Head of caudate nucleus (tissue), 42 donors: ENCODE measurements around the gene TRMT44.
A peak's percentile ranks its signal among the peaks of the same experiment; 100 is the strongest.
"Not testable (repeated sequence)": the region's sequence is repeated elsewhere in the genome, so short reads cannot be mapped to it uniquely, and the experiment has no call there.

Source experiments
- DNase-seq, 42 donors: peaks; one replicate each; pipeline versions ENCODE4 v3.0.0 to v3.0.0-alpha.2; 2020 to 2021; ENCODE audit warnings: mixed read lengths in 7 of 42
- intact Hi-C: fragments of 100-400 bp; cut with DNase I; formaldehyde crosslinking; loops from one replicate; pipeline ENCODE4 v1.15.0; 2022

The TRMT44 gene

DNA sequence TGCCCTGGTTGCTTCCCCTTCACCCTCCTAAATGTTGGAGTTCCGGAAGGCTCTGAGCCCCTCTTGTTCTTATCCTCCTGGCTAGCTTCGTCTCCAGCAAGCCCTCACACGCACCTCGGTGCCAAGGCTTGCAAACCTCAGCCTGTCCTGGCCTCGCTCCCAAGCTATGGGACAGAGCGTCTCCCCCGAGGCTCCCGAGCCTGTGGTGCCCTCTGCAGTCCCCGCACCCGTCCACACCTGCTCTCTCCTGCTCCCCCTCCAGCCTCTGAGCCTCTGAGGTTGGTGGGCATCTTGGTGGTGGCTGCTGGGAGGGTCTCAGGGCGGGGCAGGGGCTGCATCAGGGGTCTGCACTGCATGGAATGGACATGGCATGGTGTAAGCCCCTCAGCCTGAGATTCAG is 63.2 kb downstream of the TRMT44 start:
- intact Hi-C loops, result no loop called here

DNA sequence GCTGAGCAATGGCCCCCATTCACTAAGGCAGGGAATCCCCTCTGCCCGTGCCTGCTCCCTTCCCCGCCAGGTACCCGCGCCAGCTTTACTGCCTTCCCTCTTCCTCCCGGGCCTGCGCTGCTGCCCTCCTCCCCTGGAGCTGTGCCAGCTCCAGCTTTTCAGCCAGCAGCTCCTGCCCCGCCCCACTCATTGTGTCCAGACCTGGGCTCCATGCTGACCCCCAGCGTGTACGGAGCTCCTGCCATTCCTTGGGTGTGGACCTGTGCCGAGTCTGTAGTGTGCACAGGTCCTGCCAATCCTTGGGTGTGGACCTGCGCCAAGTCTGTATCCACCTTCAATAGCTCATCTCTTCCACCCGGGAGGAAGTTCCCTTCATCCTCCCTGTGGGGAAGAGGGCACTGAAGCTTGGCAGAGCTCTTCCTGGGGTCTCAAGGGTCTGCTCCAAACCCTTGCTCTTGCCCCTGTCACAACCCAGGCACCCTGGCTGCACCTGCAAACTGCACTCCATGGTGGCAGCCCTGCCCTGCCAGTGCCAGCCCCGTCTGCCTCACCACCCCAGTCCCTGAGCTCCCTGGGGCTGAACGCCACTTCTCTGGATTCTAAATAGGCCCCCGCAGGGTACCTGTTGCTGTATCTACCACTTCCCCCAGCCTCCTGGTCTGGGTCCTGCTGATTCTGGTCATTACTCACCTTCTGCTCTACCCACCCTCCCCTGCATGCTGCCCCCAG is 63.9 kb downstream of the TRMT44 start:
- intact Hi-C loops, result no loop called here
- DNase-seq, result no peak

More for the DNA sequence above, 63.2 kb downstream of the TRMT44 start:
- peak in 4 of 42 donors; percentile 15 to 26 (median 20) for DNase-seq

DNA sequence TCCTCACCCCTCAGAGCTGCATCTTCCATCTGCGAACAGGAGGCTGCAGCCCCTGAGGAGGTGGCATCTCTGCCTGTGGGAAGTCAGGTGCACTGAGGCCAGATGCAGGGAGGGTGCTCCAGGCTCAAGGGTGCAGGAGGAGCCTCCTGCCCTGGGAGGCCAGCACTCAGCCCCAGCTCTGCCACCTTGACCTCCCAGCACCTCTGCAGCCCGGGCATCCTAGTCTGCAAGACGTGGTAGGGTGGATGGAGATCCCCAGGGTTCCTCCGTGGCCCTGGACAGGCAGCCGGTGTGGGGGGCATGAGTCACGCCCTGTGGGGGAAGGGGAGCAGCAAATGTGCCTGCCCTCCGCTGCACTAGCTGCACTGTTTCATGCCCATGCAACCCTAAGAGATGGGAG is 64.7 kb downstream of the TRMT44 start:
- DNase-seq, result no peak
- intact Hi-C loops, result no loop called here

DNA sequence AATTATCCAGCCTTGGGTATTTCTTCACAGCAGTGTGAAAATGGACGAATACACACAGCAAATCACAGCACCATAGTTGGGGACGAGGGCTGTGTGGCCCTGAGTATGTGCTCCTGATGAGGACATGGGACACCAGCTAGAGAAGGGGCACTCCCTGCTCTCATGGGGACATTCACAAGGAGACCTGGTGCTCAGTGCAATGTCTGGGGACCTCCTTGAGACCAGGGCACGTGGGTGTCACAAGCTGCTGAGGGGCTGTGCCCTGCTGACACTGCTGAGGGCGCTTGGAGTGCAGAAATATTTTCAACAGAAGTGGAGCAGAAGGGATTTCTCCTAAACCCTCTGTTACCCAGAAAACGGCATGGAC is 65.4 kb downstream of the TRMT44 start:
- intact Hi-C loops, result no loop called here
- DNase-seq, result no peak

GRCh38 chr4:8506373-8507195 is 66.0 kb downstream of the TRMT44 start:
- intact Hi-C loops, result no loop called here
- peak in 13 of 42 donors; percentile 11 to 58 (median 32) for DNase-seq

GRCh38 chr4:8507196-8507570 is 66.6 kb downstream of the TRMT44 start:
- intact Hi-C loops, result no loop called here
- DNase-seq, result peak in 1 of 42 donors; percentile 28

DNA sequence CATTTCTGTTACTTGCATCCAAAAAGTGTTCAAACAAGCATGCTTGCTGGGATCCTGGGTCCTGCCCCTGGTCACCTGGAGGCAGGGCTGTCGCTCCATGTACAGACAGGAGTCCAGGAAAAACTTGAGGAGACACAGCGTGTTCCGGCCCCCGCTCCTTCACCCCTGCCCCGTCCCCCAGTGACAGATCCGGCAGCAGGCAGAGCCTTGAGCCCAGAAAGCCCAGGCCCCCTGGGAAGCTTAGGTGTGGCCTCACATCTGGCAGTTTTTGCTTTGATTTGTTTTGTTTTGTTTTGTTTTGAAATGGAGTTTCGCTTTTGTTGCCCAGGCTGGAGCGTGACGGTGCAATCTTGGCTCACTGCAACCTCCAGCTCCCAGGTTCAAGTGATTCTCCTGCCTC is 67.0 kb downstream of the TRMT44 start:
- intact Hi-C loops, result no loop called here
- no peak for DNase-seq

GRCh38 chr4:8508266-8508665 is 67.7 kb downstream of the TRMT44 start:
- DNase-seq, result no peak
- intact Hi-C loops, result no loop called here

- intact Hi-C loops, result no loop called here
- no peak for DNase-seq
Measured at GRCh38 chr4:8508740-8509139, 68.2 kb downstream of the TRMT44 start.

GRCh38 chr4:8509311-8509950 is 68.9 kb downstream of the TRMT44 start:
- intact Hi-C loops, result no loop called here
- DNase-seq, result no peak

DNA sequence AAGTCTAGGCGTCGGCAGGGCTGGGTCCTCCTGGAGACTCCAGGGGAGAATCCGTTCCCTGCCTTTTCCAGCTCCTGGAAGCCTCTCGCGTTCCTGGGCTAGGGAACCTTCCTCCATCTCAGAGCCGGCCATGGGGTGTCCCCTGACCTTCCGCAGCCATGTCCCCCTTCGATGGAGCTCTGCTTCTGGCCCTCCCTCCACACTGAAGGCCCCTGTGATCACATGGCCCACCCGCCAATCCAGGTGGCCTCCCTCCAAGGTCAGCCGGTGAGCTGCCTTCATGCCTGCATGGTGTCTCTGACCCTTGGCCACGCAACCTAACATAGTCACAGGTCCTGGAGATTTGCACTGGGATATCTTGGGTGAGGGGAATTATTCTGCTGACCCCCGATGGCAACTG is 69.6 kb downstream of the TRMT44 start:
- no peak for DNase-seq

DNA sequence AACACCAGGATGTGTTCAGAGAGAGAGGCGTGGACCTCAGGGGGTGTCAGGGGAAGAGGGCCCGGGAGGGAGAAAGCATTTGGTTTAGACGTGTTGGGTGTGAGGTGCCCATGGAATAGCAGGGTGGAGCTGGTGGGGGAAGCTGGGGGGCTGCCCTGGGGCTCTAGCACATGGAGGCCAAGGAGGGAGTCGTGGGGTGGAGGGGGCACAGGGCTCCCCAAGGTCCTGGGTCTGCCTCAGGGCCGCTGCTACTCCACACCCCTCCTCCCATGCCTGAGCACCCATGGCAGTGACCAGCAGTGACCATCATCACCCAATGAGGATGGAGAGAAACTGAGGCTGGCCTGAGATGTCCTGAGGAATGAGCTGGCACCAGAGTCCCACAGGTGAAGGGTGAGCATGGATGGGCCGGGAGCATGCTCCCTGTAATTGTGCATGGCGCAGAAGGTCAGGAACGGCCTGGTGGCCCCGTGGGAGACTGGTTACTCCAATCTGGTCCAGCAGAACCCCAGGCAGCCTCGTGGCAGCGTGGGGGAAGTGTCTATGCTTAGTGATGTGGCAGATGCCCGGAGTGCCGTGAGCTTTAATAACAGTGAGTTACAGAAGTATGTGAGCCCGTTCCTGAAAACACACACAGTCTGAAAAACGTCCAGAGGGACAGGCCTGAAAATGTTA is 70.2 kb downstream of the TRMT44 start:
- no peak for DNase-seq
- intact Hi-C loops, result no loop called here

More for the DNA sequence above, 69.6 kb downstream of the TRMT44 start:
- intact Hi-C loops, result no loop called here

- intact Hi-C loops, result no loop called here
- DNase-seq, result no peak
Measured at GRCh38 chr4:8512510-8512909, 71.9 kb downstream of the TRMT44 start.

DNA sequence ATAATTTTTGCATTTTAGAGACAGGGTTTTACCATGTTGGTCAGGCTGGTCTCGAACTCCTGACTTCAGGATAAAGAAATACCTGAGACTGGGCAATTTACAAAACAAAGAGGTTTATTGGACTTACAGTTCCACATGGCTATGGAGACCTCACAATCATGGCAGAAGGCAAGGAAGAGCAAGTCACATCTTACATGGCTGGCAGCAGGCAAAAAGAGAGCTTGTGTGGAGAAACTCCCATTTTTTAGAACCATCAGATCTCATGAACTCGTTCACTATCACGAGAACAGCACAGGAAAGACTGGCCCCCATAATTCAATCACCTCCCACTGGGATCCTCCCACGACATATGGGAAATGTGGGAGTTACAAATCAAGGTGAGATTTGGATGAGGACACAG is 72.5 kb downstream of the TRMT44 start:
- intact Hi-C loops, DNase-seq: not testable (repeated sequence)

DNA sequence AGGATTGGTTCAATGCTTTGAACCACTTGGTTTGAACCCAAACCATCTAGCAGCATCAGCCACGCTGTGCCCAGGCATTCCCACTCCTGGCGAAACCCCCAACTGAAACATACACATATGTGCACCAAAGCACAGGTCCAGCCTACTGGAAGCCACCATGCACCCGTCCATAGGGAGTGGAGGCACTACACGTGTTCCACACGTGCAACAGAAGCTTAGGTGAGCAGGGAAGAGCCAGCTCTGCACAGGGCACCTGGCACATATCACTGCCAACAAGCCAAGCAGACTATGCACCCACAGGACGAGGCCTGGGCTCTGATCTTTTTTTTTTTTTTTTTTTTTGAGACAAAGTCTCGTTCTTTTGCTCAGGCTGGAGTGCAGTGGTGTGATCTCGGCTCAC is 73.4 kb downstream of the TRMT44 start:
- intact Hi-C loops, result no loop called here
- DNase-seq, result no peak

DNA sequence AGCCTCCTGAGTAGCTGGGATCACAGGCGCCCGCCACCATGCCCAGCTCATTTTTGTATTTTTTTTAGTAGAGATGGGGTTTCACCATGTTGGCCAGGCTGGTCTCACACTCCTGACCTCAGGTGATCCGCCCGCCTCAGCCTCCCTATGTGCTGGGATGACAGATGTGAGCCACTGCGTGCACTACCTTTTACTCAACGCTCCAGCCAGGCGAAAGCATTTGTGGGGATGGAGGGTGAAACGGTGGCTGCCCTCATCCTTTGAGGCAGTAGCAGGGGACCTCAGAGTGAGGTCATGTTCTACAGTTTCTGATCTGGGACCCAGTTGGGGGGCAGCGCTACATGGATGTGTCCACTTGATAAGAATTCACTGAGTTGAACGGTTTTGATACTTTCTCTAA is 73.8 kb downstream of the TRMT44 start:
- no peak for DNase-seq

GRCh38 chr4:8515316-8516060 is 74.9 kb downstream of the TRMT44 start:
- intact Hi-C loops, result no loop called here
- DNase-seq, result no peak

More for the DNA sequence above, 73.8 kb downstream of the TRMT44 start:
- intact Hi-C loops, result no loop called here

DNA sequence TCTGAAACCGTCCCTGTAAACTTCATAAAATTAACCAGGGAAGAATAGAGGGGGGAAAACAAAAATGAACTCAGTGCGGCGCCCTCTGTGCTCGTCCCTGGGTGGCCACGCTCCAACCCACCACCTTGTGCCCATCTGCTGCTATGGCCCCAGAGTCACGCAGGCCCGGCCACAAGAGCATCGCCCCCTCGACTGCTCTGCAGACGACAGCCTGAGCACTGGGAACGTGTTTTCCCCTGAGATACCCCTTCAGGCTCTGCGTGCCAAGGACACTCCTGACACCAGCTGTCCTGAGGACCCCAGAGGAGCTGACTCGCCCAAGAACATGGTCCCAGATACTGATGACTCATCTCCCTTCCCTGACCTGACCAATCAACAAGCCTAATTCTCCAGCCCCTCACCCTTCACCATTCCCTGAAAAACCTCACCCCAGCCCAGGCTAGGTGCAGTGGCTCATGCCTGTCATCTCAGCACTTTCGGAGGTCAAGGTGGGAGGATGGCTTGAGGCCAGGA is 75.5 kb downstream of the TRMT44 start:
- intact Hi-C loops, result no loop called here
- DNase-seq, result no peak
